WTC11 (cell line): Measurements from ENCODE around the gene ABHD16A. TPM values are rescaled to one million over a fixed set of nuclear protein-coding genes. Genes with fewer than 3 reads are reported as not detected.

ENCODE experiments used
- ATAC-seq: fragments of 200-7000 bp; cut with Tn5 transposase; 2 replicates; pipeline ENCODE4 v1.10.0; 2021; ENCODE audit warnings: mild to moderate bottlenecking, moderate library complexity
- CTCF ChIA-PET: fragments of 300-600 bp; sonication (Branson Sonifier 250); formaldehyde crosslinking; loops from one replicate; lab custom pipeline; 2021; ENCODE audit warnings: antibody characterized with exemption; lab: Charles Lee
- POLR2A ChIA-PET: fragments of 350-600 bp; sonication (Branson Sonifier 250); formaldehyde crosslinking; loops from one replicate; lab custom pipeline; 2021; ENCODE audit warnings: antibody characterized with exemption; lab: Charles Lee
- DNase-seq: peaks from one replicate; pipeline ENCODE4 v3.0.0; 2021; ENCODE audit warnings: low spot score
- H3K27ac Mint-ChIP-seq: 2 replicates; pipeline ENCODE4 v1.8.0; 2021; ENCODE audit warnings: mixed read lengths
- H3K27me3 Mint-ChIP-seq: 2 replicates; pipeline ENCODE4 v1.8.0; 2021; ENCODE audit warnings: low read depth, mild to moderate bottlenecking, moderate library complexity, mixed read lengths
- H3K36me3 Mint-ChIP-seq: 2 replicates; pipeline ENCODE4 v1.8.0; 2021; ENCODE audit warnings: mixed read lengths
- H3K4me1 Mint-ChIP-seq: 2 replicates; pipeline ENCODE4 v1.8.0; 2022; ENCODE audit warnings: mixed read lengths
- H3K4me3 Mint-ChIP-seq: 2 replicates; pipeline ENCODE4 v1.8.0; 2021; ENCODE audit warnings: mild to moderate bottlenecking, moderate library complexity, mixed read lengths
- H3K9me3 Mint-ChIP-seq: 2 replicates; pipeline ENCODE4 v1.8.0; 2021; ENCODE audit warnings: mixed read lengths
- ATF1 ChIP-seq: sonication (generic); formaldehyde crosslinking; IDR thresholded peaks from 2 replicates; pipeline ENCODE4 v1.8.1; 2023; ENCODE audit warnings: mild to moderate bottlenecking, moderate library complexity, missing genetic modification reagents
- ATF3 ChIP-seq: sonication (generic); formaldehyde crosslinking; conservative IDR thresholded peaks from 2 replicates; pipeline ENCODE4 v1.8.1; 2022; ENCODE audit warnings: mild to moderate bottlenecking, missing genetic modification reagents
- CBFB ChIP-seq: sonication (generic); formaldehyde crosslinking; IDR thresholded peaks from 2 replicates; pipeline ENCODE4 v1.8.1; 2022; ENCODE audit warnings: mild to moderate bottlenecking, low read depth, missing genetic modification reagents
- HMGXB4 ChIP-seq: sonication (generic); formaldehyde crosslinking; IDR thresholded peaks from 2 replicates; pipeline ENCODE4 v1.8.1; 2023; ENCODE audit warnings: mild to moderate bottlenecking, moderate library complexity, missing genetic modification reagents
- IRF2 ChIP-seq: sonication (generic); formaldehyde crosslinking; IDR thresholded peaks from 2 replicates; pipeline ENCODE4 v1.8.0; 2022; ENCODE audit warnings: low read depth, missing genetic modification reagents, borderline replicate concordance
- JUN ChIP-seq: sonication (generic); formaldehyde crosslinking; IDR thresholded peaks from 2 replicates; pipeline ENCODE4 v1.8.0; 2023; ENCODE audit warnings: mild to moderate bottlenecking, missing genetic modification reagents
- MYBL2 ChIP-seq: sonication (generic); formaldehyde crosslinking; IDR thresholded peaks from 2 replicates; pipeline ENCODE4 v1.8.1; 2023; ENCODE audit warnings: mild to moderate bottlenecking, moderate library complexity, missing genetic modification reagents
- NFYB ChIP-seq: sonication (generic); formaldehyde crosslinking; conservative IDR thresholded peaks from 2 replicates; pipeline ENCODE4 v1.8.0; 2022; ENCODE audit warnings: low read depth, missing genetic modification reagents
- PRDM15 ChIP-seq: sonication (generic); formaldehyde crosslinking; IDR thresholded peaks from 2 replicates; pipeline ENCODE4 v1.8.0; 2022; ENCODE audit warnings: missing genetic modification reagents
- RORB ChIP-seq: fragments of 250-450 bp; sonication (Bioruptor Pico); IDR thresholded peaks from 2 replicates; pipeline ENCODE4 v1.9.0; 2021; ENCODE audit warnings: mild to moderate bottlenecking
- ZMAT4 ChIP-seq: fragments of 250-450 bp; sonication (Bioruptor Pico); IDR thresholded peaks from 2 replicates; pipeline ENCODE4 v1.9.0; 2021; ENCODE audit warnings: mild to moderate bottlenecking
- ZNF281 ChIP-seq: sonication (generic); formaldehyde crosslinking; IDR thresholded peaks from 2 replicates; pipeline ENCODE4 v1.8.0; 2023; ENCODE audit warnings: mild to moderate bottlenecking, missing genetic modification reagents
- ZNF396 ChIP-seq: fragments of 250-450 bp; sonication (Bioruptor Pico); IDR thresholded peaks from 2 replicates; pipeline ENCODE4 v1.8.0; 2021; ENCODE audit warnings: mild to moderate bottlenecking, moderate library complexity, borderline replicate concordance
- ZNF423 ChIP-seq: fragments of 250-450 bp; sonication (Bioruptor Pico); IDR thresholded peaks from 2 replicates; pipeline ENCODE4 v2.1.2; 2022; ENCODE audit warnings: mild to moderate bottlenecking, moderate library complexity
- ZNF425 ChIP-seq: fragments of 250-450 bp; sonication (Bioruptor Pico); conservative IDR thresholded peaks from 2 replicates; pipeline ENCODE4 v1.9.0; 2021; ENCODE audit warnings: mild to moderate bottlenecking
- ZNF512 ChIP-seq: sonication (generic); formaldehyde crosslinking; IDR thresholded peaks from 2 replicates; pipeline ENCODE4 v1.8.1; 2022; ENCODE audit warnings: missing genetic modification reagents, borderline replicate concordance
- total RNA-seq: library from RNA; stranded (reverse); gene quantifications from 3 replicates; pipeline ENCODE4 v1.2.3, GENCODE V29; 2021

ABHD16A gene
- total RNA-seq, 1 experiment from 2014 or later, result 28.6 TPM

- no peaks in the 10 kb centered on the region for H3K9me3 Mint-ChIP-seq
- ATAC-seq (no peak), DNase-seq (no peak)
- POLR2A ChIA-PET, result no interaction called here
- no peak for TF ChIP-seq ZNF281 (CRISPR knock-in tag)
- no peak for TF ChIP-seq IRF2 (CRISPR knock-in tag)
- TF ChIP-seq NFYB (CRISPR knock-in tag), result no peak
- H3K4me1 Mint-ChIP-seq, result peaks cover 33% of the 10 kb centered on the region
- no peak overlapping the region for H3K27ac Mint-ChIP-seq
- CTCF ChIA-PET, result interaction anchor here (3.6 kb wide), 1 partner anchor 49 kb away, joined by 14 read pairs; no protein-coding TSS in a partner anchor
- no peak overlapping the region for H3K4me3 Mint-ChIP-seq
- H3K36me3 Mint-ChIP-seq, result peaks cover 18% of the 10 kb centered on the region
- H3K27me3 Mint-ChIP-seq, result no peaks in the 10 kb centered on the region; the same call in 1 of the 2 replicates
Measured at GRCh38 chr6:31742894-31743293, 39.8 kb upstream of the ABHD16A start.

- peaks cover 44% of the 10 kb centered on the region for H3K4me1 Mint-ChIP-seq
Measured at GRCh38 chr6:31741815-31742214, 38.7 kb upstream of the ABHD16A start.

More at GRCh38 chr6:31741815-31742214, 38.7 kb upstream of the ABHD16A start:
- POLR2A ChIA-PET, result interaction anchor here (4.5 kb wide), 1 partner anchor 13 kb away, joined by 32 read pairs; the partner anchor contains the start of gene DDAH2
- peaks cover 12% of the 10 kb centered on the region for H3K36me3 Mint-ChIP-seq
- TF ChIP-seq MYBL2 (CRISPR knock-in tag) (no peak), CBFB (CRISPR knock-in tag) (no peak), HMGXB4 (CRISPR knock-in tag) (no peak), RORB (CRISPR knock-in tag) (no peak), ATF1 (CRISPR knock-in tag) (no peak), IRF2 (CRISPR knock-in tag) (no peak), ATF3 (CRISPR knock-in tag) (no peak), ZMAT4 (CRISPR knock-in tag) (no peak), JUN (CRISPR knock-in tag) (no peak), ZNF425 (no peak), PRDM15 (no peak), ZNF423 (CRISPR knock-in tag) (no peak), ZNF396 (CRISPR knock-in tag) (no peak), ZNF512 (CRISPR knock-in tag) (no peak)
- no peak for DNase-seq
- CTCF ChIA-PET, result interaction anchor here (2.4 to 3.6 kb wide), 2 partner anchors 31 to 50 kb away, joined by 14 read pairs; no protein-coding TSS in a partner anchor
- H3K9me3 Mint-ChIP-seq, result no peaks in the 10 kb centered on the region
- no peak overlapping the region for H3K4me3 Mint-ChIP-seq
- H3K27me3 Mint-ChIP-seq, result no peaks in the 10 kb centered on the region; the same call in 1 of the 2 replicates
- peak overlapping the region; percentile 42; the same call in 1 of the 2 replicates for H3K27ac Mint-ChIP-seq
- ATAC-seq, result no peak
